Globus pallidus (tissue), 1 donor: Measurements from ENCODE around the gene MMD.
"Not testable (repeated sequence)": the region's sequence is repeated elsewhere in the genome, so short reads cannot be mapped to it uniquely, and the experiment has no call there.

Experiments
- DNase-seq: peaks from one replicate; pipeline ENCODE4 v3.0.0-alpha.2; 2015; ENCODE audit warnings: low spot score

MMD gene

DNA sequence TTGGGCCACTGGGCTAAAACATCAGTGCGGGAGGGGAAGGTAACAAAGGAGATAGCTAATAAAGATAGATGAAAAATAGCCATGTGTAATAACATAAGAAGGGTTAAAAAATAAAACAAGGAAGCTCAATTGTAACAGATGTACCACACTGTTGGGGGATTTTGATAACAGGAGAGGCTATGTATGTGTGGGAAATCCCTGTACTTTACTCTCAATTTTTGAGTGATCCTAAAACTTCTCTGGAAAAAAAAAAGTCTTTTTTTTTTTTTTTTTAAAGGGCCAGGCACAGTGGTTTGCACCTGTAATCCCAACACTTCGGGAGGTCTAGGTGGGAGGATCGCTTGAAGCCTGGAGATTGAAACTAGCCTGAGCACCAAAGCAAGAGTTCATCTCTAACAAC, 1.9 kb upstream of the MMD start:
- no peak for DNase-seq

DNA sequence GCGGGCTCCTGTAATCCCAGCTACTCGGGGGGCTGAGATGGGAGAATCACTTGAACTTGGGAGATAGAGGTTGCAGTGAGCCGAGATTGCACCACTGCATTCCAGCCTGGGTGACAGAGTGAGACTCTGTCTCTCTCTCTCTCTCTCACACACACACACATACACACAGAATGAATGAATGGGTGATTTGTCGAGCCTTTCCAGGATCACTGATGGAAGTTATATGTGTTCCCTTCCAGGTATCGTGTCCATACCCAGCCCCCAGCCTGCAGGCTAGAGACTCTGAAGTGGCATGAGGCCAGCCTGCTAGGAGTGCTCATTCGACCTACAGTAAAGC, 1.2 kb upstream of the MMD start:
- not testable (repeated sequence) for DNase-seq

DNA sequence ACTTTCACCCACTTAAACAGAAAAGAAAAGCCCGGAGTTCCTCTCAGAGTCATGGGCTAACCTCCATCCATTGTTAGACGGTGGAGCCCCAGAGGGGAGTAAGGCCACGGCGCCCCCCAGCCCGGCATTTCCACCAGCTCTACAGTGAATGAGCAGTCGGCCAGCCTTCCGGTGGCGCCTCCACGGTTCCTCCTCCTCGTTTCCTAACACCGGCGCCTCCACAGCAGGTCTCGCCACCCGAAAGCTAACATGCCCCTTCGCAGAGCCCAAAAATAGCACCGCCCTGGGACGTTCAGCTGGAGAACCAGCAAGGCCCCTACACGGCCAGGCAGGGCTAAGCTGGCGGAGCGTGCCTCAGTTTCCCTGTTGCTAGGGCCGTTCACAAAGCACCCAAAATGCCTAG, 858 bp downstream of the MMD start:
- DNase-seq = peak; percentile 25

DNA sequence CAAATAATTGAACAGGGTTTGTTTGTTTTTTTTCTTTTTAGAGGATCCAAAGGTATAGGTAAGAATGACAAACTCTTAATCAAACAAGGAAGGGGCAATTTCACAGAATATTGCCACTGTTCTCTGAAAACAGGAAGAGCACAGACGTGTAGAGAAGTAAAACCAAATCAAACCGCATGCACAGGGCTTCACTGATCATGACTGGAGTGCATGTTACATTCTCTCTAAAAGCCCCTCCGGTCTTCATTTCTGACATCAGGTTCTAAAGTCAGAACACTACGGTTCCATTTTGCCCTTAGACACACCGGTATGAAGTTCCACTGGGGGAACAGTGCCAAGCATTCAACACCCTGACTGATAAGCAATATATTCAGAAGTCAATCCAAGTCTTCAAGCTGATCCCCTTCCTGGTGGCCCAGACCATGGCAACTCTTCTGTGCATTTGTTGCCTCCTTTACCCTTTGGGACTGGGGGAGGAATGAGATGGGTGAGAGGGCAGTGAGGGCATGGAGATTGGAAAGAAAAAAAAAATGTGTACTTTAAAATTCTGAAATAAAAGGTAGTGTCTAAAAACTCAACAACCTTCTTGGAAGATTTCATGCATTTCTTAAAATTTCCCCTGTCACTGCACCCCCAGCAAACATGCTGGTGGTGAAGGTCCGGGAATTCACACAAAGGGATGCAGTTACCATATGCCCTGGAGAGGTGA, 1.4 kb downstream of the MMD start:
- peak; percentile 42 for DNase-seq

DNA sequence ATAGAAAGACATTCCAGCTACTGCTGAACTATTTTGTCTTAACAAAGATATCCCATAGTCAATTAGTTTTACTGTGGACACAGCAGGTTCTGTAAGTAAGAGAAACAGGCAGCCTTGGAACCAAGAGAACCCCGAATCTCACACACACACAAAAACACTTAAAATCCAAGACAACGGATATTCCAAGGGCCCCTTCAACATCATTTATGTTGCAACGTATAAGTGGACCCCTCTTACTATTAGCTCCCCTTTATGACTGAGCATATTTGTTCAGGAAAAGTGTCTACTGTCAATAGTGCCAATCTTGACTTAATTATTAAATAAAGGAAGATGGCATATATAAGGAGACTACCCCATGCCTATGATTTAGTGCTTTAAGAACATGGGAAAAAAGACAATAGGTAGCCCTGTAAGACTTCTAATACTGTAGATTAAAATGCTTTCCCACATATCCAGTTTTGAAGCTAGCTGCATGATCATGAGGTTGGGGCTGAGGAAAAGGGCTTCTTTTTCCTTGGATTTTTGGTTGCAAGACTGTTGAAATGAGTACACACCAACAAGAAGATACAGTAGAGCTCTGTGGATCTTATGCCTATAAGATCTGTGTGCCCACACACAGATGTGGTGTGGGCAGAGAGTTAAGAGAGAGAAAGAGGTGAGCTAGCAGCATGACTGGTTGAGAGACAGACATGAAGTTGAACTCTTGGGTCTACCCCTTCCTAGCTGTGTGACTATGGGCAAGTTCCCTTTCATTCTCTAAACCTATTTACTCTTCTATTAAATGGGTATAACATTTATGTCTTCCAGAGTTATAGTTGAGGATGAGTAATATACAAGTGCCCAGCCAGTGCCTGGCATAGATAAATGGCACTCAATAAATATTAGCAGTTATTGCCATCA, 3.0 kb downstream of the MMD start:
- no peak for DNase-seq

DNA sequence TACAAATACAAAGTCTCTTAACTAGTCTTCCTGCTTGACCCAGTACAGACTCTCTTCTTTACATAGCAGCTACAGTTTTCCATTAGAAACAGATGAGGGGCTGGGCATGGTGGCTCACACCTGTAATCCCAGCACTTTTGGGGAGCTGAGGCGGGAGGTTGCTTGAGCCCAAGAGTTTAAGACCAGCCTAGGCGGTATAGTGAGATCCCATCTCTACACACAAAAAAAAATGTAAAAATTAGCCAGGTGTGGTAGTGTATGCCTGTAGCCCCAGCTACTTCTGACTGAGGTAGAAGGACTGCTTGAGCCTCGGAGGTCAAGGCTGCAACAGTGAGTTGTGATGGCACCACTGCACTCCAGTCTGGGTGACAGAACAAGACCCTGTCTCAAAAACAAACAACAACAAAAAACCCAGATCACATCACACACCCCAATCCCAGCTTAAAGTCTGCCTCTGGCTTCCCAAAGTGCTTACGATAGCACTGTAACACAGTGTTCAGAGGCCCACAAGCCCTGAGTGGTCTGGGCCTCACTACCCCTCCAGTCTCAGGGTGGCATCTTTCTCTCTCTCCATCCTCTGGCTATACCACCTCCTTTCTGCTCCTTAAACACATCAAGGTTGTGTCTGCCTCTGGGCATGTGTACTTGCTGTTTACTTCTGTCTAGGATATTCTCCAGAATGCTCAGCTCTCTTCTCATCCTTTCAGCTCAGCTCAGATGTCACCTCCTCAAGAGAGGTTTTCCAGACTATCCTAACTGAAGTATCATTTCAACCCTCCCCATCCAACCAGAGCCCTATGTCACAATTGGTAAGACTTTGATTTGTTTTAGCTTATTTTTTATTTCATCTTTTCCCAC, 4.0 kb downstream of the MMD start:
- no peak for DNase-seq

DNA sequence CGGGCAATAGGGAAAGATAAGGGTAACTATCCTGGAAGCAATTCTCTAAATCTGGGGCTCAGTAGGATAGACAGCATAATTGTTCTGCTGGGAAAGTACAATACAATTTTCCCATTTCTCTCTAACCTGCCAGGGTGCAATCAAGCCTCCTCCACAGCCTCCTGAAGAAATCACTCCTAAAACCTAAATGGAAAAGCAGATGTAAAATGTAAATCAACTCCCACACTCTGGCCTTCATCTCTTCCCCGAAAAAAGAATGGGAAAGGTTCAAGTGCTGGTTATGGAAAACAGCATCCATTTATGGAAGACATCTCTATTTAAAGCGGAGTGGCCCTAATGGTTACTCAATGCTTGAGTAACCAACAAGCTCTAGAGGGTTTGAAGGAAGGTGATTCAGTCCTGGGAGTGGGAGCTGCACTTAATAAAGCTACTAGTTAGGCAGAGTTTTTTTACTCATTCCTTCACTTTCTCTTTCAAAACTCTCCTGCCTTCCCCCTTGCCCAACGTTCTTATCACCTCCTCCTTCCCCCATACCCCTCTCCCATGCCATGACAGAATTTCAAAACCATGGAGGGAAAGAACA, 5.1 kb downstream of the MMD start:
- no peak for DNase-seq

DNA sequence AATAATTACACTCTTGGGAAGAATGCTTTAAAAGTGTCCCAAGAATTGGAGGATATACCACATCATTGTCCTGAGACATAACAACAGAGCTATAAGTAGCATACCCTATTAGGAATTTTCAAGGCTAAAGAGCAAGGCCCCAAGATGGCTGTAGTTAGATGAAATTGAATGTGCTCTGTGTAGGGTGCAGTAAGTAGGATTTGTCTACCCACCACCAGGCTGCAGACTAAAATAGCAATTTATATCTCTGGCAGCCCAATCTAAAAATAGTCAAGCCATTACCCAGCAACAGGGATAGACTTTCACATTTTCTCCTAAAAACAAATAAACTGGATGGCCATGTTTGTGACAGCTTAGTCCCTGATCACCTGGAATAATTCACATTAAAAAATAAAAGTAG, 5.6 kb downstream of the MMD start:
- DNase-seq = no peak

DNA sequence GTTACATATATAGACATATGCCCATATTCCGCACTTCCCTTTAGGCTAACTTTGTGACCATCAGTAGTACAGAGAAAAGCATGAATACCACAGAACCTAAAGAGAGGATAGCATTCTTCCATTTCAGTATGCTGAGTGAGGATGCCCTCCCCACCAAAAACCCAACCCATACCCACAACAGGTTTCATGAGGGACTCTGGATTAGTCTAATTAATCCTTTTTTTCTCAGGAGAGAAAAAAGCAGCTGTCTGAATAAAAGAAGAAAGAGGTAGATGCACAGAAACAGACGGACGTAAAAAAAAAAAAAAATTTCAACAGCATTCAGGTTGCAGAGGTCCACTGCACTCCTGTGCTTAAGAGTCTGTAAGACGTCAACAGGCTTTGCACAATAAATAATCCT, 6.7 kb downstream of the MMD start:
- no peak for DNase-seq

DNA sequence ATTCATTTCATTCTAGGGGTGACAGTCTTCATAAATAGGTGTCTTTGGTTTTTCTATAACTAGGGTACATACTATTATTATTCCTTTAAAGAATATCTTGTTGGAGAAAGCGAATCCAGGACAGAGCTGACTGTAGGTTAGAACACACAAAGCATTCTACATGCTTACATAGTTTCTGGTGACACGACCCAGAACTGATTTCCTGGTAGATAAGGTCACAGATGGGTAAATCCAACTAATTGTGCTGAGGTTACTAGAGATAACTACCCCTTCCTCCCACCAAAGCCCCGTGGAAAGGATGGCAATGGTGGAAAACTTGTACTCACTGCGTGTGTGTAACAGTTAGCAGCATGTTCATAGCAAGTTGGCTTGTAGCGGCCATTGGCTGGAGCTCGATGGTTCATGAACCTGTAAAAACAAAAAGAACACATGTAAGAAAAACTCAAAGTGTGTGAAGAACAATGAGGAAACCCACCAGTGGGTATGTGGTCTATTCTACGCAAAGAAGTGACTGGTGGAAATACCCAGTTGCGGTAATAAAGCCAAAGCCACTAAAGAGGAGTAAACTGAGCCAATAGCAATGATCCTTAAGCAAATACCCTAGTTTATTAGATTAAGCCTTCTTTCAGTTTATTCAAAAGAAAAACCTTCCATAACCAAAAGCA, 7.7 kb downstream of the MMD start:
- no peak for DNase-seq

DNA sequence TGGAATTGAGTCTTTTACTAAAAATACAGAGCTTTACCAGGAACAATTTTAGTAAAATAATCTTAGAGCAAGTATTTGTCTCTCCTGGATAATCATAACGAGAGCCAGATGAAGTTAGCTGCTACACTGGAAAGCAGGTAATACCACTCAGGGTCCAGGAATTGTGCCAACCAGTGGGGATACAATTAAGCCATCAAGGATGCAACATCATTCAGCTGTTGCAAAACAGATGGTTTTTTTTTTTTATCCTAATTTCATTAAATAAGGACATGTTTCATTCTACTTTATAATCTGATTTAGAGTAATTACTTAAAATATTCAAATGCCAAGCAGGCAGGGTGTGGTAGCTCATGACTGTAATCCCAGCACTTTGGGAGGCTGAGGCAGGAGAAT, 10.2 kb downstream of the MMD start:
- DNase-seq = no peak

DNA sequence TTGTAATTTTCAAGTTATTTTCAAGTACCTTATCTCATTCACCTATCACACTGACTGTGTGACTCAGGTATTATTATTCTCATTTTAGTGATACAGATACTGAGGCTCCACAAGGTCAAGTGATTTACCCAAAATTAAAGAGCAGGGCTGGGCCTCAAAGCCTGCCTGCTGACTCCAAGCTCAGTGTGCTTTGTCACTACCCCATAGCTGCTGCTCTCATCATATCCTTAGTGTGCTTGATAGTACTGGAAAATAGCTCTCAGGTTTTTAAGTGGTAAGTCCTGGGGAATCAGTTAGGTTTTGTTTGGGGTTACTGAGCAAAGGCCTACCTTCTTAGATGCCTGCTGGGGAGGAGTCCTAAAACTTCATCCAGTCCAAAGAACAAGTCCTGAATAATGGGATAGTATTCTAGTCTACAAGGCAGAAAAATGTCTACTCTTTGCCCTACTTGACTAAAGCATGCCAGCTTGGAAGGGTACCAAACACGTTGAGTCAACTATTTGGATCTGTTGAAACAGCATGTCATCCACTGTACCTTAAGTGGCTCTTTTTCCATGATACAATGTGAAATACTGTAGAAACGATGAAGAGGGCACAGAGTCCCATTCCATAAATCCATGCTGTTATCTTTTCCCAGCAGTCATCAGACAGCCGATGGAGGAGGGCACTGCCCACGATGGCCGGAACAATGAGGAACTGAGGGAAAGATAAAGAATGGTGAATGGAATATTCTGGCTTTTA, 10.7 kb downstream of the MMD start:
- no peak for DNase-seq

DNA sequence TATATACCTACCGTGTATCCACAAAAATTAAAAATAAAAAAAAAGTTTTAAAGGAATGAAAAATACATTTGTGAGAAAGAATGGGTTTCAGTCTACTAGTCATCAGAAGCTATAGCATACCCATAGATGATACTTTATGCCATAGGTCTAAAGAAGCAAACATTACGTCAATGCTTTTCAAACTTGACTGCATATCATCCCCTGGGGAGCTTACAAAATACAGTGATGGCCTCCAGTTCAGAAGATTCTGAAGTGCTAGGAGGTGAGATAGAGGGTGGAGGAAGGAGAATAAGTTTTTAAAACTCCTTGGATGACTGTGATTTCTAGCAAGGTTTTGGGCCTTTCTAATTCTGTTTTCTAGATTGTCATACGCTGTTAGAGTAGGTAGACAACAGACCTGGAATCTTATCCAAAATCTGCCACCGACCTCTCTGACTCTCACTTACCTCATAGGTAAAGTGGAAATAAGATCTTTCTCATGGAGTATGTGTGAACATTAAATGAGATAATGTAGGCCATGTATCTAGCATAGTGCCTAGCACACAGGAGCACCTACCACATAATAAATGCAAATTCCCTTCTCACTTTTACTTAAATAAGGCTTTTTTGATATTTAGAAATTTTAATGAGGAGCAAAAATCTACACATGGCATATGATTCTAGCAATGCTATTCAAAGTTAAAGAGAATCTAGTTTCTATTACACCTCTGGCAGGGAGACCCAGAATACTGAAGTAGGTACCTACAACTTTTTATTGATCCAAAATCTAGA, 12.4 kb downstream of the MMD start:
- DNase-seq = no peak

DNA sequence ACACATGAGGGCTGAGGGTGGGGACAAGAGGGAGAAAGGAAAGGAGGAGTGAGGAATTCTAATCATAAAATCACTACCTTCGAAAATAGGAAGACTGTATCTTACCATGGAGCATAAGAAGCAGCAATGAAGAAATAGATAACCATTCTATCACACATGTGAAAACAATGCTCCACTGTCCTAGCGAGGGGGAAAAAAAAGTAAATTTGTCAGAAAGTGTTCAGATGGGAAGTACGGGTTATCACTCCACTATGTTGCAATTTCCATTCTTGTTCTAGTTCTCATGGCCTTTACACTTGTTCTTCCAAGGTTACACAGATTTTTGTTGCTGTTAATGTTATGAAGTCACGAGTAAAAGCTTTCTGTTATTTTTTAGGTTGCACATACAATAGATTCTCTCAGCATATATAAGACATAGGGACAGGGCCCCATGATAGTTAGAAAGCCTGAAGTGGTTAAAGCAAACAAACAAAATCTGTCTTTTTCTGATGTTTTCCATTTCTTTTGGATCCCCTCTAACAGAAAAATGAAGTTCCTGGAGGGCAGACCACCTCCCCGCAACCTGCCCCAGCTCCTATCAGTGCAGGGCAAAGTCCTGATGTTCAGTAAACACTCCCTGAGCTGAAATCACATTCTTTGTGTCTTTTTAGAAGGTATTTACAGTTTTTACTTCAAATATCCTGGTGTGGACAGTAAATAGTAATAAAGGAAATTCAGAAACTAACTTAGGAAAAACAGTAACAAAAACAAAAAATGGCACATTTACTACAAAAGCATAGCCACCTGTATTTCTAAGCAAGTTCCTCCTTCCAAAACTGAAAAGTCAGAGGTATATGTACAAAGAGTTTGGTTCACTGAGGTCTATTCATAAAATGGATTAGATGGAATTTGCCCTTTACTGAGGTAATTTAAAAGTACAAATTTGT, 13.7 kb downstream of the MMD start:
- no peak for DNase-seq

DNA sequence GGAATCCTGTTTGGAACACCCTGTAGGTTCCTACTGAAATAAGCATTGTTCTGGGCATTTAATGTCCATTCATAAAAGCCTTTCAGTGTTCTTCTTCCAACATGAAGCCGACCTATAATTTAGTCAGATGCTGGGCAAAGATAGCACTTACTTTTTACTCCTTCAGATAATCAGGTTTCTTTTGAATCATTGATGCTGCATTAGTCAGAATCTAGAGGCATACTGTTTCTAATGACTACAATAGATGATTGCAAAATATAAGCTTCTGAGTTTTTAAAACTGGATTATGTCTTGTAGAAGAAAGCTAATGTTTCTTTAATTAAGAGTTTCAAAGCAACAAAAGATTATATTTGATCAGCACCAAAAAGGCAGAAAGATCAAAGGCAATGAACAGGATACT, 16.0 kb downstream of the MMD start:
- DNase-seq = no peak

DNA sequence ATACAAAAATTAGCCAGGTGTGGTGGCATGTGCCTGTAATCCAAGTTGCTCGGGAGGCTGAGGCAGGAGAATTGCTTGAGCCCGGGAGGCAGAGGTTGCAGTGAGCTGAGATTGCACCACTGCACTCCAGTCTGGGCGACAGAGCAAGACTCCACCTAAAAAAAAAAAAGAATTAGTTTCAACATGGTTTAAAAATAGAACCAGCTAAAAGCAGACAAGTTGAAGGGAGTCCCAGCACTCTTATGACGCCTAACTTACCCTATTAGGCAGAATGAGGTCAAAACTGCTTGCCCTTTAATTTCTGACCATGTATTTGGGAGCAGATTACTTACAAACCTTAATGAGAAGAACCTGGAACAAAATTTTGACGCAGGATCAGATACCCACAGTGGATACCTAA, 17.4 kb downstream of the MMD start:
- not testable (repeated sequence) for DNase-seq

DNA sequence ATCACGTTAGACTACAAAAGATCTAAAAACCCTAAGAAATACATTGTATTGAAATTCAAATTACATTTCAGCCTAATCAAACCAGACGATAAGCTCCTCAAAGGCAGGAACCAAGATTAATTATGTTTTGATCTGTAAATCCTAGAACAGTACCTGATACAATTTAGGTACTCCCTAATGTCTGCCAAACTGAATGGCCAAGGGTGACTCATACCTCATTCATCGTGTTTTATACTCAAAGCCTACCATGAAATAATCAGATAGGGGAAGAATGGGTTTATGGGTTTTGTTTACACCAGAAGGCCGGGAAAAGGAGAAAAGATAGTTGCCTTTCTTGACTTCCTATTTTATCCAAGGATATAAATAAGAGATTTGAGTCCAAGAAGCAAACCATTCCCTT, 19.3 kb downstream of the MMD start:
- no peak for DNase-seq

DNA sequence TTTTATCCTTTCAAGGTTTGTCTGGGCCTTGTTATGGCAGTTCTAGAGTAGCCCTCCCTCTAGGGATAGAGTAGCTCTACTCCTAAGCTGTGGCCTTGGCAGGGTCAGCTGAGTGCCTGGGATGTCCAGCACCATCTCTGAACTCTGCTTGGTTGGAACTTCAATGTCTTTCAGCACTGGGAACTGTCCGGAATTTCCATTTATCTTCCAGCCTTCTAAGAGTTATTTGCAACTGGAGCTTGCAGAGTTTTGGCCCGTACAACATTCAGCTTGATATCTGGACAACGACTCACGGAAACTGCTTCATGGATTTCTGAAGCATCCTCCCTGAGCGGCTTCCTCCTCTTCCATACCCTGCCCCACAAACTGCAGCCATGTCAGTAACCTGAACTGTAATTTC, 22.9 kb downstream of the MMD start:
- no peak for DNase-seq

DNA sequence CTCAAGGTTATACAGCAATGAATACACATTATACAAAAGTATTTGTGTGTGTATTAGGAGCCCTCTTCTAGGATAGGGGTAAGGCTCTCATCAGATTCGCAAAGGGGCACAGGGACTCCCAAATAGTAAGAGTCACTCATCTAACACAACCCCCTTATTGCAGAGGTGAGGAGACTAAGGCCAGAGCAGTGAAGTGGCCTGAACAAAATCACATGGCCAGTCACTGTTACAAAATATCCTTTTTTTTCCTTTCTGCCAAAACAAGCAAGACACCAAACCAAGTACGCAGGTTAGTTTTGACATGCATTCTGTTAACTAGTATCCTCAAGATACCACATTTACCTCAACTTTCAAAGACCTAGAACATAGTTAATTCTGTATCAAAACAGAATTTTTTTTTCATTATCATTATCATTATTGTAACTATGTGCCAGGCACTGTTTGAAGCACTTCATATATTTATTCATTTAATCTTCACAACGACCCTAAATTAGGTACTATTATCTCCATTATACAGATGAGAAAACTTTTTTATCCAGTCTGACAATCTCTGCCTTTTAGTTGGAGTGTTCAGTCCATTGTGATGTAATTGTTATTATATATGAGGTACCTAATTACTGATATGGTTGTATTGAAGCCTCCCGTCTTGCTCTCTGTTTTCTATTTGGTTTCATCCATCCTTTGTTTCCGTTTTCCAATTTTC, 25.7 kb downstream of the MMD start:
- DNase-seq = no peak
